HG02943 (cell line): ENCODE results near the gene HHLA2.

ENCODE experiments used
- ATAC-seq: cut with Tn5 transposase; IDR thresholded peaks from one replicate; pipeline ENCODE4 v1.9.1; 2021; ENCODE audit warnings: mild to moderate bottlenecking, low read depth, moderate library complexity; ENCODE audit not compliant: unreplicated experiment

The HHLA2 gene

GRCh38 chr3:108388136-108389132, 92.1 kb downstream of the HHLA2 start:
- ATAC-seq: peak; percentile 68

DNA sequence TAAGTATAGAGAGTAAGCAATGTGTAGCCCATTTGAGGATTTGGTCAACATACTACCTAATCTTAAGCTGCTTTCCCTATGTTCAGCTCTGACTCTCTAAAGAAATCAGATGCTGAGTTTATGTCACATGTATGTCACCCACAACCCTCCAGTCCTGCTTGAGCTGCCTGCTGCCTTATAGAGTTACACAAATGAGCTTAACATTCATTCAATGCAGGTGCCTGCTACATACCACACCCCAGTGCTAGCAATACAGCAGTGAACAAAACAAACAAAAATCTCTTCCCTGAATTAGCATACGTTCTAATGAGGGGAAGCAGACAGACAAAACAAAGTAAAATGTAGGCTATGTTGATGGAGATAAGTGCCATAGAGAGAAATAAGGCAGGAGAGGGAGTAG, 93.0 kb downstream of the HHLA2 start:
- ATAC-seq: no peak

- ATAC-seq: no peak
Measured at GRCh38 chr3:108391917-108392593, 95.7 kb downstream of the HHLA2 start.

- no peak for ATAC-seq
Measured at GRCh38 chr3:108393128-108393900, 97.0 kb downstream of the HHLA2 start.

DNA sequence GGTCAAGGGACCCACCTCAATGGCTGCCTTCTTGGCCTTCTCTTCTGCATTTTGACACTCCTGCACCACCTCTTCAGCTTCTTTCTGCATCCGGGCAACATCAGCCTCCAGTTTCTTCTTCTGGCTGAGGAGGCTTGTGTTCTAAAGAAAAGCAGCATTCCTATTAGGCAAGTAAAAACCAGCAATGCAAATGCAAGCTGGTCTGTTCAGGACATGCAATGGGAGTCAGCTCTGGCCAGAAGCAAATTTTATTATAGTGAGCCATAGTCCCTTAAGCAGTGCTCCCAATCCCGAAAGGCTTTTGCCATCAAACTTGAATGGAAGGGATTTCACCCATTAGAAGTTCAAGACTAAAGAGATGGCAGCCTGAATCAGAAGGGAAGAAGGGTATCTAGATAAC, 97.7 kb downstream of the HHLA2 start:
- no peak for ATAC-seq

GRCh38 chr3:108394563-108394962, 98.2 kb downstream of the HHLA2 start:
- ATAC-seq: no peak

DNA sequence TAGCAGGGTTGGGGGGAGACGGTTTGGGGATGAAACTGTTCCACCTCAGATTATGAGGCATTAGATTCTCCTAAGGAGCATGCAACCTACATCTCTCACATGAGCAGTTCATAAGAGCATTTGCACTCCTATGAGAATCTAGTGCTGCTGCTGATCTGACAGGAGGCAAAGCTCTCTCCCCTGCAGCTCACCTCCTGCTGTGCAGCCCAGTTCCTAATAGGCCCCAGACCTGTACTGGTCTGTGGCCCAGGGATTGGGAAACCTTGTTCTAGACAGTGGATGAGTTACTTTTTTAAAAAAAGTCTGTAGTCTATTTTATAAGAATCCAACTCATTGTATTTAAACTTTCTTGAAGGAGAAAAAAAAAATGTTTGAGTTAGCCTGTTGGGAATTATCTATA, 100.0 kb downstream of the HHLA2 start:
- ATAC-seq: no peak

GRCh38 chr3:108398510-108398909, 102.2 kb downstream of the HHLA2 start:
- no peak for ATAC-seq

GRCh38 chr3:108401836-108402235, 105.5 kb downstream of the HHLA2 start:
- ATAC-seq: no peak

GRCh38 chr3:108403198-108403597, 106.8 kb downstream of the HHLA2 start:
- ATAC-seq: no peak

DNA sequence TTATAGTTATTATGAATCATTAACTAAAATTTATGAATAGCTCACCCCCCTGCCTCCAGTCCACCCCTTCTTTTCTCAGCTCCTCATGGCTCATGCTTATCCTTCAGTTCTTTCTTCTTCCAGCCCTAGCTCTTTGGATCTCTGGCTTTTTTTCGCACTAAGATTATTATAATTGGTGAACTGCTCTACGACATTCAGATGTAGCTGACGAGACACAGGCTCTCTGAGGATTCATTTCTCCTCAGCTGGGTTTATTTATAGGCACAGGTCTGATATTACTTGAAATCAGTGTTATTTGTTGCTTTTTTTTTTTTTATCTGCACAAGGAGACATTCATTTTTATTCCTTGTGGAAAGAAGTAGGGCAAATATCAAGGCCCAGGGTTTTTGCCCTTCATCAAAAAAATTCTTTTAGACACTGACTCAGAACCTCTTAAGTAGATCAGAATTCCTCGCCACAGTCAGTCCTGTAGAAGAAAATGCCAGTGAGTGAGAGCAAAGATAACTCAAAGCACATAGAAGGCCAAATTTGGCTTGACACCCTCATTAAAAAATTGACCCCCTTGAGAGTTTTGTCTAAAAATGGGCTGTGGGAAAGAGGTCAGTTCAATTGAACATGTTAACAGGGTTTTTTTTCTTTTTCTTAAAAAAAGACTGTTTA, 107.5 kb downstream of the HHLA2 start:
- no peak for ATAC-seq

DNA sequence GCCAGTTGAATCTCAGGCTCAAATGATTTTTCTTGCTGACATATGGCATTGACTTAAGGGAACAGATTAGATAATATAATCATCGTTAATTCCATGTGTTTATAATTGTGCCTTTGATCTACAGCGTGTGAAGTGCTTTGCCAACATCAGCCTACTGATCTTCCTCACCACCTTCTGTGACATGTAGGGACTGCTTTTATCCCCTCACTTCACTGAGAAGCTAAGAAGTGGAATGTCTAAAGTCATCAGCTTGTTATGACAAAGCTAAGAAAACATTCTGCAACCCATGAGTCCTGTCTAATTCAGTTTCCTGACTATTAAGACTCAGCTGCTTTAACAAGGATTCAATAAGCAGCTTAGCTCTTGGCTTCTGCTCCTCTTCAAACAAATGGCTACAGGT, 108.0 kb downstream of the HHLA2 start:
- no peak for ATAC-seq

GRCh38 chr3:108406063-108406660, 109.8 kb downstream of the HHLA2 start:
- ATAC-seq: peak; percentile 14

DNA sequence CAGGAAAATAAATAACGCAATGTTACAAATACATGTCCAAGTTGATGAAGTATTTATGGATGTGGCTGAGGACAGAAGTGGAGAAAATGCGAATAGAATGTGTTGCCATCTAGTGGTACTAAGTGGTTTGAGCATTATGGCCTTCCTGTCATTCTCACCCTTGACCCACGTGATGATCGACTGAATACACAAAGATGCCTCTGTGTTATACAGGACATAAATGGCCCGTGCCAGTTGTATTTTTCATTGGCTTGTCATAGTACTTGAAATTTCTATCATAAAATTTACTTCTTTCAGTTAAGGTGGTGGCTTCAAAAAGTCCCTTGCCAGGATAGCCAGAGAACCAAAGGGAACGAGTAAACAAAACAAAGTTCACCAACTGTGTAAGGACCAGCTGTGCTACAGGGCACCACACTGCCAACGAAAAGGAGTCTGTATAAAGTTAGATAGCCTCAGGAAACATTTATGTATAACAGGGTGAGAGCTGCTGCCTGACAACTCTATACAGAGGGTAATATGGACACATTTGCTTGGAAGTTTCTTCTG, 110.4 kb downstream of the HHLA2 start:
- peak; percentile 97 for ATAC-seq

DNA sequence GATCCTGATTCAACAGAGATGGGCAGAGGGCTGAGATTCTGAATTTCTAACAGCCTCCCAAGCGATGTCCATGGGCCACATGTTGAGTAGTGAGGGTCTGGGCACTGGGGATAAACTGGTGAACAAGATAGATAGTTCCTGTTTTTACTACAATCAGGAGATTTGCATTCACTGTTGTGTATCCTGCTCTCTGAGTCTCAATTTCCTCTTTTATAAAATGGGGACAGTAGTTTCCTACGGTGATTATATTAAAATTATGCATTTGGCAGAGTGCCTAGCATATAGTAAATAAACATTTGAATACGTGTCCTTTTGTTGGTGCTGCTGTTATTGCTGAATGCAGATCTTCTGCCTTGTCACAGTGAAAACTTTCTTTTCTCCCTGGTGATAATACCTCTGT, 111.5 kb downstream of the HHLA2 start:
- ATAC-seq: no peak

- ATAC-seq: no peak
Measured at GRCh38 chr3:108408883-108409799, 112.8 kb downstream of the HHLA2 start.

DNA sequence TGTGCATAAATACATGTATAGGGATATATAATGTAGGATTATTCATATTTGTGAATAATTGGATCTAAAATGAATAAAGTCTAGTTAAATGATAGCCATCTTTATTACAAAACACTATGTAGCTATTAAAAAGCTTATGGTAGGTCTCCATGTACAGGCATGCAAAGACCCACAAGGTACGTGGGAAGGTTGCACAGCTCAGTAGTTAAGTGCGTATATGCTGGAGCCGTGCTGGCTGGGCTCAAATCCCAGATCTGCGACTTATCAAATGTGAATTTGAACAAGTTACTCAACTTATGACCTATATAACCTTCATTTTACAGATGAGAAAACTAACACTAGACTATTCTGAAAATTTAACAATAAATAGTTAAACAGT, 113.4 kb downstream of the HHLA2 start:
- ATAC-seq: no peak

- no peak for ATAC-seq
Measured at GRCh38 chr3:108410531-108410984, 114.2 kb downstream of the HHLA2 start.
